Measurements from ENCODE around the gene COQ4. TPM values are rescaled to one million over a fixed set of nuclear protein-coding genes. Genes with fewer than 3 reads are reported as not detected.
A peak's percentile ranks its signal among the peaks of the same experiment; 100 is the strongest.

The COQ4 gene
- total RNA-seq, 1 experiment from 2014 or later, result 45.3 TPM

- Mint-ChIP-seq H3K4me3 (peak overlapping the region; percentile 88), H3K4me1 (0 out of 2 replicates have a peak, but pooled peaks cover 8% of the 10 kb centered on the region), H3K27me3 (ENCODE audit: low read depth) (no peaks in the 10 kb centered on the region), H3K27ac (peak overlapping the region; percentile 99), H3K36me3 (peaks cover 15% of the 10 kb centered on the region), H3K9me3 (no peaks in the 10 kb centered on the region)
- ATAC-seq, result peak; percentile 10
- no peak for DNase-seq (ENCODE audit: low spot score)
- CTCF ChIA-PET, result interaction anchor here (1.2 kb wide), 2 partner anchors 19 to 27 kb away, joined by 5 read pairs; no protein-coding TSS in a partner anchor
- TF ChIP-seq E2F1 (CRISPR knock-in tag; IDR thresholded peaks at IDR 0.05) (no peak), RELA (CRISPR knock-in tag; IDR thresholded peaks at IDR 0.05; ENCODE audit: borderline replicate concordance) (no peak), FOXK1 (CRISPR knock-in tag; IDR thresholded peaks at IDR 0.05) (0 out of 2 replicates have a peak, but pooled peaks have one; percentile 36), MXD4 (CRISPR knock-in tag; IDR thresholded peaks at IDR 0.05; ENCODE audit: borderline replicate concordance) (no peak), E2F4 (CRISPR knock-in tag; IDR thresholded peaks at IDR 0.05; ENCODE audit: borderline replicate concordance, low read depth) (no peak), USF1 (CRISPR knock-in tag; IDR thresholded peaks at IDR 0.05) (peak; percentile 90; the same call in 1 of the 2 replicates), ZNF263 (CRISPR knock-in tag; IDR thresholded peaks at IDR 0.05; ENCODE audit: low read depth) (no peak), FOXP1 (CRISPR knock-in tag; IDR thresholded peaks at IDR 0.05; ENCODE audit: borderline replicate concordance) (no peak), PRDM15 (CRISPR knock-in tag; IDR thresholded peaks at IDR 0.05) (0 out of 2 replicates have a peak, but pooled peaks have one; percentile 10), ATF6 (CRISPR knock-in tag; IDR thresholded peaks at IDR 0.05) (no peak), HMGXB4 (CRISPR knock-in tag; IDR thresholded peaks at IDR 0.05) (no peak), ZNF121 (CRISPR knock-in tag; IDR thresholded peaks at IDR 0.05) (no peak), GABPB1 (CRISPR knock-in tag; IDR thresholded peaks at IDR 0.05) (no peak), RORB (CRISPR knock-in tag; IDR thresholded peaks at IDR 0.05) (no peak), STAT6 (CRISPR knock-in tag; conservative IDR thresholded peaks at IDR 0.05; ENCODE audit: low read depth) (no peak), TEAD1 (CRISPR knock-in tag; IDR thresholded peaks at IDR 0.05) (no peak), FOXJ3 (CRISPR knock-in tag; IDR thresholded peaks at IDR 0.05; ENCODE audit: borderline replicate concordance) (no peak), EMX1 (CRISPR knock-in tag; IDR thresholded peaks at IDR 0.05) (no peak)
- POLR2A ChIA-PET, result no interaction called here
Measured at GRCh38 chr9:128321879-128322403, 698 bp upstream of the COQ4 start.
